ENCODE data around the gene SPOCK1.

The SPOCK1 gene

GRCh38 chr5:137269946-137270345, 229.2 kb downstream of the SPOCK1 start:
- no peak for DNase-seq
- TF ChIP-seq CTCF (IDR thresholded peaks at IDR 0.05; ENCODE audit: low read depth, low read length, missing control alignments): no peak
- no peak overlapping the region for H3K4me3 ChIP-seq (ENCODE audit: low read depth, low read length)
- H3K27ac ChIP-seq: no peak overlapping the region
- H3K27me3 ChIP-seq (replicated peaks): no peaks in the 10 kb centered on the region
- in situ Hi-C loops (cut with HindIII; ENCODE audit: low pct_ligation_motif_present, low sequenced_read_pairs): no loop called here
- H3K36me3 ChIP-seq (replicated peaks): no peaks in the 10 kb centered on the region

GRCh38 chr5:137269274-137269673, 229.9 kb downstream of the SPOCK1 start:
- TF ChIP-seq CTCF (IDR thresholded peaks at IDR 0.05; ENCODE audit: low read depth, low read length, missing control alignments): no peak
- in situ Hi-C loops (cut with HindIII; ENCODE audit: low pct_ligation_motif_present, low sequenced_read_pairs): no loop called here
- H3K27me3 ChIP-seq (replicated peaks): no peaks in the 10 kb centered on the region
- H3K36me3 ChIP-seq (replicated peaks): no peaks in the 10 kb centered on the region
- no peak overlapping the region for H3K4me3 ChIP-seq (ENCODE audit: low read depth, low read length)
- no peak overlapping the region for H3K27ac ChIP-seq
- no peak for DNase-seq

GRCh38 chr5:137268646-137269045, 230.5 kb downstream of the SPOCK1 start:
- TF ChIP-seq CTCF (IDR thresholded peaks at IDR 0.05; ENCODE audit: low read depth, low read length, missing control alignments): no peak
- Histone ChIP-seq H3K27me3 (replicated peaks) (no peaks in the 10 kb centered on the region), H3K27ac (no peak overlapping the region), H3K36me3 (replicated peaks) (no peaks in the 10 kb centered on the region), H3K4me3 (ENCODE audit: low read depth, low read length) (no peak overlapping the region)
- DNase-seq: no peak
- in situ Hi-C loops (cut with HindIII; ENCODE audit: low pct_ligation_motif_present, low sequenced_read_pairs): no loop called here

GRCh38 chr5:137266186-137266585, 232.9 kb downstream of the SPOCK1 start:
- H3K27me3 ChIP-seq (replicated peaks): no peaks in the 10 kb centered on the region
- H3K27ac ChIP-seq: no peak overlapping the region
- in situ Hi-C loops (cut with HindIII; ENCODE audit: low pct_ligation_motif_present, low sequenced_read_pairs): no loop called here
- TF ChIP-seq CTCF (IDR thresholded peaks at IDR 0.05; ENCODE audit: low read depth, low read length, missing control alignments): no peak
- H3K36me3 ChIP-seq (replicated peaks): no peaks in the 10 kb centered on the region
- H3K4me3 ChIP-seq (ENCODE audit: low read depth, low read length): no peak overlapping the region
- DNase-seq: no peak

- H3K27me3 ChIP-seq (replicated peaks): no peaks in the 10 kb centered on the region
- no peak for TF ChIP-seq CTCF (IDR thresholded peaks at IDR 0.05; ENCODE audit: low read depth, low read length, missing control alignments)
- DNase-seq: no peak
- H3K27ac ChIP-seq: no peak overlapping the region
- H3K36me3 ChIP-seq (replicated peaks): no peaks in the 10 kb centered on the region
- in situ Hi-C loops (cut with HindIII; ENCODE audit: low pct_ligation_motif_present, low sequenced_read_pairs): no loop called here
- no peak overlapping the region for H3K4me3 ChIP-seq (ENCODE audit: low read depth, low read length)
Observed at GRCh38 chr5:137265457-137265856, 233.7 kb downstream of the SPOCK1 start.

- in situ Hi-C loops (cut with HindIII; ENCODE audit: low pct_ligation_motif_present, low sequenced_read_pairs): no loop called here
- Histone ChIP-seq H3K27ac (no peak overlapping the region), H3K27me3 (replicated peaks) (no peaks in the 10 kb centered on the region), H3K36me3 (replicated peaks) (no peaks in the 10 kb centered on the region), H3K4me3 (ENCODE audit: low read depth, low read length) (no peak overlapping the region)
- no peak for TF ChIP-seq CTCF (IDR thresholded peaks at IDR 0.05; ENCODE audit: low read depth, low read length, missing control alignments)
- DNase-seq: peak; percentile 20
Observed at GRCh38 chr5:137264573-137264972, 234.6 kb downstream of the SPOCK1 start.
